HEK293 (cell line): ENCODE measurements around the gene ELOVL2.

ENCODE experiments used
- CTCF ChIA-PET: fragments of 350-600 bp; formaldehyde crosslinking; extraction: SDS; loops from one replicate; lab custom pipeline; 2021; ENCODE audit warnings: antibody characterized with exemption; lab: Yijun Ruan, JAX
- POLR2A ChIA-PET: fragments of 300-600 bp; formaldehyde crosslinking; extraction: SDS; loops from one replicate; lab custom pipeline; 2020; ENCODE audit warnings: antibody characterized with exemption, inconsistent platforms; lab: Yijun Ruan, JAX
- H3K27ac ChIP-seq: fragments of 200-500 bp; sonication (Bioruptor generic); 2 replicates; pipeline ENCODE4 v1.5.1; 2014; ENCODE audit warnings: low read depth, low read length, control low read depth, inconsistent platforms; ENCODE audit errors: extremely low read depth
- H3K36me3 ChIP-seq, 2 experiments: fragments of 200-500 bp in 1 of 2; sonication (Bioruptor generic) in 1 of 2; 1 replicate in 1 of 2; 2 replicates in 1 of 2; pipeline ENCODE4 v1.5.1; 2014 to 2017; ENCODE audit warnings: inconsistent platforms in 2 of 2, low read length in 2 of 2; ENCODE audit not compliant: control insufficient read depth in 2 of 2, insufficient read depth in 1 of 2
- H3K4me1 ChIP-seq: fragments of 200-500 bp; sonication (Bioruptor generic); 2 replicates; pipeline ENCODE4 v1.5.1; 2014; ENCODE audit warnings: mild to moderate bottlenecking, low read length, inconsistent platforms; ENCODE audit not compliant: control insufficient read depth, insufficient read depth
- H3K4me3 ChIP-seq: 2 replicates; pipeline ENCODE4 v1.5.1; 2011; ENCODE audit warnings: low read depth, mild to moderate bottlenecking, control low read depth, low read length, moderate library complexity
- H3K9me3 ChIP-seq: fragments of 200-500 bp; sonication (Bioruptor generic); 2 replicates; pipeline ENCODE4 v1.5.1; 2014; ENCODE audit warnings: low read depth, low read length, inconsistent platforms; ENCODE audit not compliant: control insufficient read depth, insufficient read depth
- GLIS2 ChIP-seq: fragments of 450-650 bp; formaldehyde crosslinking; IDR thresholded peaks from 2 replicates; pipeline ENCODE4 v1.5.1; 2016; ENCODE audit warnings: missing biosample characterization, missing genetic modification characterization
- HOXA7 ChIP-seq: sonication (generic); formaldehyde crosslinking; IDR thresholded peaks from 2 replicates; pipeline ENCODE4 v1.8.1; 2022; ENCODE audit warnings: missing genetic modification reagents, borderline replicate concordance
- KLF7 ChIP-seq: fragments of 450-650 bp; formaldehyde crosslinking; IDR thresholded peaks from 2 replicates; pipeline ENCODE4 v1.5.1; 2016; ENCODE audit warnings: missing biosample characterization, missing genetic modification characterization, borderline replicate concordance
- MEIS1 ChIP-seq: sonication (generic); formaldehyde crosslinking; IDR thresholded peaks from 2 replicates; pipeline ENCODE4 v1.8.1; 2022; ENCODE audit warnings: missing genetic modification reagents, mild to moderate bottlenecking, borderline replicate concordance
- MYNN ChIP-seq: fragments of 450-650 bp; formaldehyde crosslinking; IDR thresholded peaks from 2 replicates; pipeline ENCODE4 v1.5.1; 2016; ENCODE audit warnings: missing biosample characterization, missing genetic modification characterization, borderline replicate concordance
- YY2 ChIP-seq: fragments of 450-650 bp; formaldehyde crosslinking; IDR thresholded peaks from 2 replicates; pipeline ENCODE4 v1.5.1; 2016; ENCODE audit warnings: missing biosample characterization, missing genetic modification characterization
- ZBTB17 ChIP-seq: fragments of 450-650 bp; formaldehyde crosslinking; IDR thresholded peaks from 2 replicates; pipeline ENCODE4 v1.5.1; 2016; ENCODE audit warnings: missing biosample characterization, missing genetic modification characterization
- ZBTB7A ChIP-seq: fragments of 450-650 bp; formaldehyde crosslinking; IDR thresholded peaks from 2 replicates; pipeline ENCODE4 v1.5.1; 2016; ENCODE audit warnings: low read depth, missing biosample characterization, missing genetic modification characterization
- ZFHX2 ChIP-seq: fragments of 450-650 bp; formaldehyde crosslinking; conservative IDR thresholded peaks from 2 replicates; pipeline ENCODE4 v1.5.1; 2016; ENCODE audit warnings: missing biosample characterization, missing genetic modification characterization
- ZNF10 ChIP-seq: fragments of 450-650 bp; formaldehyde crosslinking; IDR thresholded peaks from 2 replicates; pipeline ENCODE4 v1.5.1; 2017; ENCODE audit warnings: missing biosample characterization, missing genetic modification characterization
- ZNF157 ChIP-seq: fragments of 450-650 bp; formaldehyde crosslinking; IDR thresholded peaks from 2 replicates; pipeline ENCODE4 v1.5.1; 2016; ENCODE audit warnings: missing biosample characterization, missing genetic modification characterization
- ZNF174 ChIP-seq: fragments of 450-650 bp; formaldehyde crosslinking; IDR thresholded peaks from 2 replicates; pipeline ENCODE4 v1.5.0; 2017; ENCODE audit warnings: missing biosample characterization, mild to moderate bottlenecking, missing genetic modification characterization
- ZNF211 ChIP-seq: fragments of 450-650 bp; formaldehyde crosslinking; IDR thresholded peaks from 2 replicates; pipeline ENCODE4 v1.5.1; 2016; ENCODE audit warnings: low read depth, missing biosample characterization, missing genetic modification characterization
- ZNF248 ChIP-seq: fragments of 450-650 bp; formaldehyde crosslinking; IDR thresholded peaks from 2 replicates; pipeline ENCODE4 v1.5.1; 2017; ENCODE audit warnings: missing biosample characterization, missing genetic modification characterization
- ZNF266 ChIP-seq: fragments of 450-650 bp; formaldehyde crosslinking; IDR thresholded peaks from 2 replicates; pipeline ENCODE4 v1.5.1; 2016; ENCODE audit warnings: missing biosample characterization, missing genetic modification characterization, low read depth
- ZNF311 ChIP-seq: fragments of 450-650 bp; formaldehyde crosslinking; IDR thresholded peaks from 2 replicates; pipeline ENCODE4 v1.5.1; 2017; ENCODE audit warnings: missing biosample characterization, missing genetic modification characterization, borderline replicate concordance
- ZNF350 ChIP-seq: fragments of 450-650 bp; formaldehyde crosslinking; IDR thresholded peaks from 2 replicates; pipeline ENCODE4 v1.5.0; 2017; ENCODE audit warnings: missing biosample characterization, mild to moderate bottlenecking, missing genetic modification characterization
- ZNF404 ChIP-seq: fragments of 450-650 bp; formaldehyde crosslinking; IDR thresholded peaks from 2 replicates; pipeline ENCODE4 v1.5.1; 2017; ENCODE audit warnings: missing biosample characterization, missing genetic modification characterization
- ZNF426 ChIP-seq: fragments of 450-650 bp; formaldehyde crosslinking; IDR thresholded peaks from 2 replicates; pipeline ENCODE4 v1.5.1; 2017; ENCODE audit warnings: missing biosample characterization, missing genetic modification characterization, mild to moderate bottlenecking, inconsistent platforms, moderate library complexity
- ZNF48 ChIP-seq: fragments of 450-650 bp; formaldehyde crosslinking; IDR thresholded peaks from 2 replicates; pipeline ENCODE4 v1.5.1; 2016; ENCODE audit warnings: missing biosample characterization, missing genetic modification characterization
- ZNF529 ChIP-seq: fragments of 450-650 bp; formaldehyde crosslinking; IDR thresholded peaks from 2 replicates; pipeline ENCODE4 v1.5.1; 2017; ENCODE audit warnings: missing genetic modification characterization, missing biosample characterization; ENCODE audit not compliant: insufficient replicate concordance
- ZNF544 ChIP-seq: fragments of 450-650 bp; formaldehyde crosslinking; IDR thresholded peaks from 2 replicates; pipeline ENCODE4 v1.5.0; 2017; ENCODE audit warnings: missing biosample characterization, missing genetic modification characterization
- ZNF555 ChIP-seq: fragments of 450-650 bp; formaldehyde crosslinking; conservative IDR thresholded peaks from 2 replicates; pipeline ENCODE4 v1.5.1; 2017; ENCODE audit warnings: missing biosample characterization, mild to moderate bottlenecking, missing genetic modification characterization, inconsistent platforms
- ZNF571 ChIP-seq: fragments of 450-650 bp; formaldehyde crosslinking; IDR thresholded peaks from 2 replicates; pipeline ENCODE4 v1.5.0; 2017; ENCODE audit warnings: missing biosample characterization, missing genetic modification characterization
- ZNF664 ChIP-seq: fragments of 450-650 bp; formaldehyde crosslinking; IDR thresholded peaks from 2 replicates; pipeline ENCODE4 v1.5.1; 2016; ENCODE audit warnings: missing biosample characterization, missing genetic modification characterization
- ZNF692 ChIP-seq: fragments of 450-650 bp; formaldehyde crosslinking; IDR thresholded peaks from 2 replicates; pipeline ENCODE4 v1.5.1; 2016; ENCODE audit warnings: missing biosample characterization, missing genetic modification characterization
- ZNF785 ChIP-seq: fragments of 450-650 bp; formaldehyde crosslinking; IDR thresholded peaks from 2 replicates; pipeline ENCODE4 v1.5.1; 2016; ENCODE audit warnings: missing biosample characterization, missing genetic modification characterization
- ZSCAN5A ChIP-seq: fragments of 450-650 bp; formaldehyde crosslinking; IDR thresholded peaks from 2 replicates; pipeline ENCODE4 v1.5.1; 2016; ENCODE audit warnings: missing biosample characterization, missing genetic modification characterization
- ZXDB ChIP-seq: fragments of 450-650 bp; formaldehyde crosslinking; IDR thresholded peaks from 2 replicates; pipeline ENCODE4 v1.5.1; 2016; ENCODE audit warnings: missing biosample characterization, missing genetic modification characterization

Gene ELOVL2

GRCh38 chr6:11083956-11084355, 39.9 kb upstream of the ELOVL2 start:
- Histone ChIP-seq H3K4me1 (no peaks in the 10 kb centered on the region), H3K9me3 (no peaks in the 10 kb centered on the region), H3K4me3 (no peak overlapping the region), H3K27ac (no peak overlapping the region), H3K36me3 (no peaks in the 10 kb centered on the region)
- TF ChIP-seq ZNF211 (no peak), ZNF555 (no peak), ZNF692 (no peak), MYNN (tag by site-specific recombination) (no peak), ZSCAN5A (tag by site-specific recombination) (no peak), ZNF157 (no peak), ZBTB7A (no peak), ZNF174 (tag by site-specific recombination) (no peak), ZNF529 (tag by site-specific recombination) (no peak), ZFHX2 (tag by site-specific recombination) (no peak), ZNF404 (tag by site-specific recombination) (no peak), ZNF48 (no peak)
- ChIA-PET POLR2A (interaction anchor here (1.5 kb wide), 1 partner anchor 9 kb away, joined by 4 read pairs; the partner anchor contains the start of gene SMIM13), CTCF (interaction anchor here (0.6 to 0.7 kb wide), 2 partner anchors 12 to 1195 kb away, joined by 3 to 5 read pairs; no protein-coding TSS in a partner anchor)

GRCh38 chr6:11083491-11083890, 39.4 kb upstream of the ELOVL2 start:
- H3K9me3 ChIP-seq: no peaks in the 10 kb centered on the region
- CTCF ChIA-PET: interaction anchor here (0.7 to 1.7 kb wide), 2 partner anchors 12 to 15 kb away, joined by 3 to 6 read pairs; no protein-coding TSS in a partner anchor
- H3K4me1 ChIP-seq: no peaks in the 10 kb centered on the region
- POLR2A ChIA-PET: interaction anchor here (1.5 kb wide), 1 partner anchor 10 kb away, joined by 4 read pairs; the partner anchor contains the start of gene SMIM13
- no peak overlapping the region for H3K4me3 ChIP-seq
- no peaks in the 10 kb centered on the region for H3K36me3 ChIP-seq
- no peak for TF ChIP-seq MEIS1 (CRISPR knock-in tag)
- TF ChIP-seq ZNF544 (tag by site-specific recombination): no peak
- TF ChIP-seq ZNF248 (tag by site-specific recombination): no peak
- TF ChIP-seq ZNF350 (tag by site-specific recombination): no peak
- no peak for TF ChIP-seq ZNF10 (tag by site-specific recombination)
- no peak for TF ChIP-seq ZNF311
- TF ChIP-seq HOXA7 (CRISPR knock-in tag): no peak
- no peak for TF ChIP-seq ZNF426
- TF ChIP-seq KLF7: no peak
- TF ChIP-seq ZXDB (tag by site-specific recombination): no peak
- TF ChIP-seq ZNF785 (tag by site-specific recombination): no peak
- TF ChIP-seq ZNF571 (tag by site-specific recombination): no peak
- TF ChIP-seq ZNF266 (tag by site-specific recombination): no peak
- TF ChIP-seq GLIS2 (tag by site-specific recombination): no peak
- TF ChIP-seq ZNF664 (tag by site-specific recombination): no peak
- TF ChIP-seq ZBTB17 (tag by site-specific recombination): no peak
- no peak for TF ChIP-seq YY2 (tag by site-specific recombination)
- H3K27ac ChIP-seq: no peak overlapping the region
